Naive B cell (primary cell): ENCODE results near the gene GABRR2. TPM values are rescaled to one million over a fixed set of nuclear protein-coding genes. Genes with fewer than 3 reads are reported as not detected.

Experiments used
- polyA plus RNA-seq, 6 donors: library from polyadenylated mRNA; unstranded; fragments of 300-500 nt; fragmentation: Illumina TruSeq; gene quantifications; one replicate each; pipeline ENCODE4 v1.2.3, GENCODE V29; 2021; ENCODE audit warnings: low read depth in 6 of 6

GABRR2 gene
- polyA plus RNA-seq, 6 donors from 2014 or later: 0.49 TPM; not detected in 5

Other genes with a start within 250 kb of the GABRR2 start
- 100 to 1,000 TPM; 421 to 964 (median 760) TPM for gene PNRC1, start 234.5 kb downstream of the GABRR2 start, polyA plus RNA-seq
- gene SRSF12, start 197.2 kb downstream of the GABRR2 start, polyA plus RNA-seq: under 1 TPM in 5 of 6 donors, not detected in 1; 0.06 to 0.92 (median 0.32) TPM
- gene PM20D2, start 169.2 kb downstream of the GABRR2 start, polyA plus RNA-seq: 10 to 100 TPM in 4 of 6 donors, 1 to 10 TPM in 2; 7.1 to 13.1 (median 11.0) TPM
- not detected for gene GABRR1, start 97.9 kb downstream of the GABRR2 start, polyA plus RNA-seq
- 100 to 1,000 TPM in 4 of 6 donors, 10 to 100 TPM in 2; 84.4 to 147 (median 112) TPM for gene UBE2J1, start 37.4 kb upstream of the GABRR2 start, polyA plus RNA-seq
- gene RRAGD, start 97.0 kb upstream of the GABRR2 start, polyA plus RNA-seq: under 1 TPM; 0.21 to 0.68 (median 0.55) TPM
- 1 to 10 TPM in 3 of 6 donors, under 1 TPM in 2, not detected in 1; 0.63 to 1.2 (median 1.1) TPM for gene ANKRD6, start 117.9 kb upstream of the GABRR2 start, polyA plus RNA-seq